Mesothelial cell of epicardium (in vitro differentiated cells): ENCODE data around the gene EMP2. TPM values are rescaled to one million over a fixed set of nuclear protein-coding genes. Genes with fewer than 3 reads are reported as not detected.

Experiments
- DNase-seq, 2 experiments: peaks; one replicate each; pipeline ENCODE4 v3.0.0; 2021; ENCODE audit warnings: low spot score in 2 of 2; ENCODE audit not compliant: unreplicated experiment in 2 of 2
- H3K27ac Mint-ChIP-seq: 2 replicates; pipeline ENCODE4 v1.8.0; 2021; ENCODE audit warnings: mixed read lengths
- H3K27me3 Mint-ChIP-seq: 2 replicates; pipeline ENCODE4 v1.8.0; 2021; ENCODE audit warnings: low read depth, mixed read lengths
- H3K36me3 Mint-ChIP-seq: 2 replicates; pipeline ENCODE4 v1.8.0; 2021; ENCODE audit warnings: mixed read lengths
- H3K4me1 Mint-ChIP-seq: 2 replicates; pipeline ENCODE4 v1.8.0; 2021; ENCODE audit warnings: mixed read lengths
- H3K4me3 Mint-ChIP-seq: 2 replicates; pipeline ENCODE4 v1.8.0; 2021; ENCODE audit warnings: mild to moderate bottlenecking, moderate library complexity, mixed read lengths
- H3K9me3 Mint-ChIP-seq: 2 replicates; pipeline ENCODE4 v1.8.0; 2021; ENCODE audit warnings: mixed read lengths
- total RNA-seq: library from RNA; stranded (reverse); gene quantifications from 3 replicates; pipeline ENCODE4 v1.2.1, GENCODE V29; 2021
- TF ChIP-seq, protein P1 (sequence below): fragments of 200-600 bp; sonication (generic); IDR thresholded peaks from one replicate; pipeline ENCODE4 v1.5.0; 2021; ENCODE audit warnings: antibody characterized with exemption; ENCODE audit not compliant: unreplicated experiment

EMP2 gene
- total RNA-seq, 1 donor from 2014 or later = 53.8 TPM

DNA sequence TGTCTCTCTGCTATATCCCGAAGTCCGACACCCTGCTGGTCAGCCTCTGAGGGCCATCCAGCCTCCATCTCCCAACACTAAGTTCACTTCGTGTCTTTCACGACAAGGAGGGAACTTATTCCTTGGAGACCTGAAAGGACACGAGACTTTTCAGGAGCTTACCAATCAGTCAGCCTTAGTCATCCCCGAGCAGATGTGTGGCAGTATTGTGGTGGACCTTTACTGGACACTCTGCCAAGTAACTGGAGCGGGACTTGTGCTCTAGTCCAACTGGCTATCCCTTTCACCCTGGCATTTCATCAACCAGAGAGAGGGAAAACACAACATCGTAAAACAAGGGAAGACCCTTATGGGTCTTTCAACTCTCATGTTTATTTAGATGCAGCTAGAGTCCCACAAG lies 87.1 kb downstream of the EMP2 start:
- H3K27me3 Mint-ChIP-seq = no peaks in the 10 kb centered on the region
- H3K4me1 Mint-ChIP-seq = peaks cover 4% of the 10 kb centered on the region
- H3K9me3 Mint-ChIP-seq = peaks cover 28% of the 10 kb centered on the region
- no peak overlapping the region for H3K4me3 Mint-ChIP-seq
- no peak for DNase-seq
- TF ChIP-seq, protein P1, sequence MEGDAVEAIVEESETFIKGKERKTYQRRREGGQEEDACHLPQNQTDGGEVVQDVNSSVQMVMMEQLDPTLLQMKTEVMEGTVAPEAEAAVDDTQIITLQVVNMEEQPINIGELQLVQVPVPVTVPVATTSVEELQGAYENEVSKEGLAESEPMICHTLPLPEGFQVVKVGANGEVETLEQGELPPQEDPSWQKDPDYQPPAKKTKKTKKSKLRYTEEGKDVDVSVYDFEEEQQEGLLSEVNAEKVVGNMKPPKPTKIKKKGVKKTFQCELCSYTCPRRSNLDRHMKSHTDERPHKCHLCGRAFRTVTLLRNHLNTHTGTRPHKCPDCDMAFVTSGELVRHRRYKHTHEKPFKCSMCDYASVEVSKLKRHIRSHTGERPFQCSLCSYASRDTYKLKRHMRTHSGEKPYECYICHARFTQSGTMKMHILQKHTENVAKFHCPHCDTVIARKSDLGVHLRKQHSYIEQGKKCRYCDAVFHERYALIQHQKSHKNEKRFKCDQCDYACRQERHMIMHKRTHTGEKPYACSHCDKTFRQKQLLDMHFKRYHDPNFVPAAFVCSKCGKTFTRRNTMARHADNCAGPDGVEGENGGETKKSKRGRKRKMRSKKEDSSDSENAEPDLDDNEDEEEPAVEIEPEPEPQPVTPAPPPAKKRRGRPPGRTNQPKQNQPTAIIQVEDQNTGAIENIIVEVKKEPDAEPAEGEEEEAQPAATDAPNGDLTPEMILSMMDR = no peak
- no peak overlapping the region for H3K27ac Mint-ChIP-seq
- peaks cover 12% of the 10 kb centered on the region for H3K36me3 Mint-ChIP-seq

DNA sequence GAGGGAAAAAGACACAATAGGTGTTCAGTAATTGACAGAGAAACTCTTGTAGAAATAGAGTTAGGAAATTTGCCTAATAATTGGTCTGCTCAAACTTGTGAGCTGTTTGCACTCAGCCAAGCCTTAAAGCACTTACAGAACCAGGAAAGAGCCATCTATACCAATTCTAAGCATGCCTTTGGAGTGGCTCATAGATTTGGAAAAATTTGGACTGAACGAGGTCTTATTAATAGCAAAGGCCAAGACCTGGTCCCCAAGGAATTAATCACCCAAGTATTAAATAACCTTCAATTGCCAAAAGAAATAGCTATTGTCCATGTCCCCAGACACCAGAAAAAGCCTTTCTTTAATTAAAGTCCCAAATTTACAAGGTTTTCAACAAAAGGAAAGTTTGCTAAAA lies 90.3 kb downstream of the EMP2 start:
- Mint-ChIP-seq H3K27ac (no peak overlapping the region), H3K9me3 (peaks cover 26% of the 10 kb centered on the region), H3K27me3 (no peaks in the 10 kb centered on the region), H3K4me3 (no peak overlapping the region), H3K4me1 (peaks cover 4% of the 10 kb centered on the region), H3K36me3 (peaks cover 14% of the 10 kb centered on the region)
- TF ChIP-seq, protein P1 = no peak
- no peak for DNase-seq

DNA sequence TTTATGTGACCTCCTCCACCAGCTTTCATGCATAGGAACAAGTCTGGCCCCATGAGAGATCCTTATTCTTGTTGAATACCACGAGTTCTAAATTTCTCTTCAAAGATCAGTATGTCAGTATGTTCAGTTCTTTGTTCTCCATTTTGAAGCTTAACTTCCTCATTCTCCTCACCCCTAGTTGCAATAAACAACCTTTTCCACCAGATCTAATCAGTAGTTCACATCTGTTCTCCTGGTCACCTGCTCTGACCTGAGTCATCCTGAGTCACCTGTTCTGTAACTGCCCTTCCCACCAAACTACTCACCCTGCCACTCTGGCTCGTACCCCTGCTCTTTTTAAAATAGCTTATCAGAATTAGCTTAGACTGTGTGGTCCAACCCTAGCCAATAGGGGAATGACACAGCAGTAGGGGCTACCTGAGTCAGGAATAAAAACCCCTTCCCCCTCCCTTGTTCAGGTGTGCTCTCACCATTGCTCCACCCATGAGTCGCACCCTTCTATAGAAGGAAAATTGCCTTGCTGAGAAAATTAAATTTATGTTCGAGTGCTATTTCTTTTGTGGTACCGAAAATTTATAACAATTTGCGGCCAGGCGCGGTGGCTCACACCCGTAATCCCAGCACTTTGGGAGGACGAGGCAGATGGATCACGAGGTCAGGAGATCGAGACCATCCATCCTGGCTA lies 94.6 kb downstream of the EMP2 start:
- TF ChIP-seq, protein P1 = no peak
- Mint-ChIP-seq H3K27me3 (no peaks in the 10 kb centered on the region), H3K4me3 (no peak overlapping the region)

DNA sequence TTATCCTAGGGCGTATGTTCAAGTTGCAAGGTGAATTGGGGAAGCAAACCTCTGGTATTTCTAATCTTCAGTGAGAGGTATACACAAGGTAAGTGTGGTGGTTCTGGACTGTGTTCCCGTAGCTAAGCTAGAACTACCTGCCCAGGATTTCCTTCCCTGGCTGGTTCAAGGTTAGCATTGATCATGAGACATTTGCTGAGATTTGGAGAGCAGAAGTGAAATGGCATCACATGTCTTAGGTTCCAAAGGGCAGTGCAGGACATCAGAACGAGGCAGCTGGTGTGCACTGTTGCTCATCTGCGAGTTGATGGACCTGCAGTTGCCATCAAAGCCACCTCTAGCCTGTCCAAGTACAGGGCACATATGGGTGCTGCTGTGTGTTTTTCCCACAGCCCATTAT lies 95.2 kb downstream of the EMP2 start:
- TF ChIP-seq, protein P1 = no peak
- no peak overlapping the region for H3K27ac Mint-ChIP-seq
- no peak for DNase-seq
- H3K36me3 Mint-ChIP-seq = peaks cover 36% of the 10 kb centered on the region
- H3K4me1 Mint-ChIP-seq = peaks cover 3% of the 10 kb centered on the region
- no peaks in the 10 kb centered on the region for H3K27me3 Mint-ChIP-seq
- H3K4me3 Mint-ChIP-seq = no peak overlapping the region
- peaks cover 24% of the 10 kb centered on the region for H3K9me3 Mint-ChIP-seq

More for the DNA sequence above, 94.6 kb downstream of the EMP2 start:
- Mint-ChIP-seq H3K27ac (no peak overlapping the region), H3K4me1 (peaks cover 4% of the 10 kb centered on the region), H3K9me3 (peaks cover 21% of the 10 kb centered on the region), H3K36me3 (peaks cover 32% of the 10 kb centered on the region)
- no peak for DNase-seq

DNA sequence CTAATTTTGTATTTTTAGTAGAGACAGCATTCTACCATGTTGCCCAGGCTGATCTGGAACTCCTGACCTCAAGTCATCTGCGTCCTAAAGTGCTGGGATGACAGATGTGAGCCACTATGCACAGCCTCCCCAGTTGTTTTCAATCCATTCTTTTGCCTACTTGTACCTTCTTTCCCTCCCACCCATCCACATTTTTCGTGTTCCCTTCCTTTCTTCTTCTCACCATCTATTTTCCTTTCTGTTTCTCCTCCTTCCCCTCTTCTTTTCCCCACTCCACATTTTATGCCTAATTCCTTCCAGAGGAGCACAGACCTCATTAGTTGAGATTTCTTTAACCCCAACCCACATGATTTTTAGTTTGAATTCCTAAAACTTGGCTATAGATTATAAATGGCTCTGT lies 100.2 kb downstream of the EMP2 start:
- peaks cover 18% of the 10 kb centered on the region for H3K9me3 Mint-ChIP-seq
- no peaks in the 10 kb centered on the region for H3K27me3 Mint-ChIP-seq
- peaks cover 53% of the 10 kb centered on the region for H3K36me3 Mint-ChIP-seq
- no peaks in the 10 kb centered on the region for H3K4me1 Mint-ChIP-seq
- no peak overlapping the region for H3K4me3 Mint-ChIP-seq
- no peak overlapping the region for H3K27ac Mint-ChIP-seq
- TF ChIP-seq, protein P1 = no peak
- no peak for DNase-seq

Other genes with a start within 250 kb of the EMP2 start
- 50.5 to 50.9 TPM (median 50.6 TPM) in 3 replicates for gene ATF7IP2, start 194.5 kb downstream of the EMP2 start, total RNA-seq
- 0.64 to 1.1 TPM (median 1.0 TPM) in 3 replicates for gene TEKT5, start 114.3 kb upstream of the EMP2 start, total RNA-seq
- 18.1 to 23.0 TPM (median 20.5 TPM) in 3 replicates for gene NUBP1, start 163.2 kb upstream of the EMP2 start, total RNA-seq
- gene TVP23A, start 238.2 kb upstream of the EMP2 start, total RNA-seq = 9.5 to 9.9 TPM (median 9.8 TPM) in 3 replicates